ENCODE measurements around the gene NPL.

GRCh38 chr1:182857212-182857611, 67.6 kb downstream of the NPL start:
- no peak for TF ChIP-seq EZH2 (IDR thresholded peaks at IDR 0.05; ENCODE audit: insufficient read depth, poor library complexity, severe bottlenecking)
- TF ChIP-seq EZH2phosphoT487 (IDR thresholded peaks at IDR 0.05; ENCODE audit: insufficient read depth, low read depth) = no peak

All from GM23248 (cell line).